Stomach (tissue), 4 donors: Measurements from ENCODE around the gene EIF4G3.

Experiments
- CTCF ChIP-seq, 7 experiments: fragments of 450-650 bp in 4 of 7; fragments of 200-600 bp in 3 of 7; sonication (generic) in 3 of 7; IDR thresholded peaks; one replicate each; pipeline ENCODE4 v1.5.1; 2016 to 2019; ENCODE audit warnings: antibody characterized with exemption in 7 of 7, control low read depth in 2 of 7, mild to moderate bottlenecking in 1 of 7
- EP300 ChIP-seq: sonication (generic); formaldehyde crosslinking; IDR thresholded peaks from one replicate; pipeline ENCODE4 v1.6.1; 2017; ENCODE audit warnings: antibody characterized with exemption
- POLR2AphosphoS5 ChIP-seq, 3 donors: sonication (generic); formaldehyde crosslinking; IDR thresholded peaks; one replicate each; pipeline ENCODE4 v1.6.1; 2016; ENCODE audit warnings: antibody characterized with exemption in 3 of 3

- TF ChIP-seq EP300 (no peak), CTCF (IDR thresholded peaks at IDR 0.05) (no peak), POLR2AphosphoS5 (IDR thresholded peaks at IDR 0.05) (no peak)
Measured at GRCh38 chr1:20903437-20903836, 273.3 kb downstream of the EIF4G3 start.
